ENCODE measurements around the gene DNAJB13. TPM values are rescaled to one million over a fixed set of nuclear protein-coding genes. Genes with fewer than 3 reads are reported as not detected.

Gene DNAJB13
- total and polyA plus RNA-seq, 2 of the 4 experiments (the other 2 are of a cell fraction), result 0.18 to 0.48 TPM

GRCh38 chr11:73944085-73944484 lies 6.7 kb upstream of the DNAJB13 start:
- no peaks in the 10 kb centered on the region; the same call in none of the 2 replicates for H3K27me3 ChIP-seq (ENCODE audit: control insufficient read depth, insufficient read depth, low read length)
- POLR2A ChIA-PET (ENCODE audit: unreplicated experiment), result no interaction called here
- in situ Hi-C loops (cut with MboI; ENCODE audit: low sequenced_read_pairs), result no loop called here

More at GRCh38 chr11:73944085-73944484, 6.7 kb upstream of the DNAJB13 start:
- Histone ChIP-seq H3K4me1 (ENCODE audit: control insufficient read depth, insufficient read depth, low read length) (no peaks in the 10 kb centered on the region), H4K20me1 (ENCODE audit: insufficient read depth, low read length) (no peaks in the 10 kb centered on the region), H3K56ac (ENCODE audit: extremely low read depth, insufficient read depth, low read length) (no peak overlapping the region), H3K4ac (ENCODE audit: low read depth, low read length) (no peak overlapping the region), H3K4me2 (ENCODE audit: low read depth, low read length) (no peak overlapping the region), H2BK20ac (ENCODE audit: low read depth, low read length) (no peak overlapping the region), H3K27ac (ENCODE audit: insufficient read depth, low read length) (no peak overlapping the region), H2AFZ (replicated peaks; ENCODE audit: low read length, poor library complexity) (no peak overlapping the region), H3K18ac (ENCODE audit: low read depth, low read length) (no peak overlapping the region), H3K36me3 (ENCODE audit: control insufficient read depth, insufficient read depth, low read length) (no peaks in the 10 kb centered on the region), H3K9ac (ENCODE audit: low read depth, low read length) (no peak overlapping the region), H4K5ac (ENCODE audit: low read depth, low read length) (no peak overlapping the region), H2AK9ac (replicated peaks; ENCODE audit: low read depth, low read length, poor library complexity) (no peak overlapping the region), H2AK5ac (ENCODE audit: low read depth, low read length) (no peak overlapping the region), H3K23ac (ENCODE audit: low read depth, low read length) (no peak overlapping the region), H2BK5ac (ENCODE audit: low read depth, low read length, poor library complexity, severe bottlenecking) (no peak overlapping the region), H4K91ac (ENCODE audit: insufficient read depth, low read depth, low read length) (no peak overlapping the region), H3K14ac (replicated peaks; ENCODE audit: low read depth, low read length) (no peak overlapping the region), H2BK15ac (ENCODE audit: low read depth, low read length) (no peak overlapping the region), H2BK120ac (ENCODE audit: low read depth, low read length) (no peak overlapping the region), H3K4me3 (ENCODE audit: insufficient read depth, low read depth, low read length) (no peak overlapping the region), H3K9me3 (ENCODE audit: control insufficient read depth, insufficient read depth, low read length) (peaks cover 9% of the 10 kb centered on the region), H4K8ac (ENCODE audit: low read depth in 2 of 2, low read length in 2 of 2) (no peak overlapping the region), H3K79me1 (ENCODE audit: low read depth in 1 of 2, low read length in 2 of 2) (no peaks in the 10 kb centered on the region), H3K9me1 (ENCODE audit: insufficient read depth, low read length) (0 out of 2 replicates have a peak, but pooled peaks cover under 1% of the 10 kb centered on the region)
- intact Hi-C loops (cut with micrococcal nuclease) (no loop called here), dilution Hi-C loops (cut with HindIII; ENCODE audit: low sequenced_read_pairs, unreplicated experiment) (no loop called here)
- 14% methylated on average over 1 of the region's 6 CpGs; no CpG with 5 or more reads in 1 of the 2 experiments for WGBS, 2 experiments (ENCODE audit: extremely low coverage in 2 of 2, insufficient read length in 1 of 2)
- no TSS peak for BruUV-seq (replicated peaks)
- TF ChIP-seq MXI1 (IDR thresholded peaks at IDR 0.05; ENCODE audit: borderline replicate concordance, low read depth, low read length), result no peak
- TF ChIP-seq BHLHE40 (IDR thresholded peaks at IDR 0.05; ENCODE audit: low read depth, low read length), result no peak
- TF ChIP-seq RAD21 (IDR thresholded peaks at IDR 0.05; ENCODE audit: low read length), result no peak
- TF ChIP-seq MAFK (IDR thresholded peaks at IDR 0.05; ENCODE audit: low read depth, low read length), result no peak
- no peak for TF ChIP-seq USF2 (IDR thresholded peaks at IDR 0.05; ENCODE audit: low read depth, low read length)
- TF ChIP-seq FOS (IDR thresholded peaks at IDR 0.05; ENCODE audit: low read depth, low read length), result no peak
- TF ChIP-seq POLR2A (IDR thresholded peaks at IDR 0.05; ENCODE audit: low read depth, low read length), result no peak
- TF ChIP-seq CTCF (conservative IDR thresholded peaks at IDR 0.05; ENCODE audit: low read depth, low read length), result no peak
- TF ChIP-seq MAZ (IDR thresholded peaks at IDR 0.05; ENCODE audit: borderline replicate concordance, low read depth, low read length), result no peak
- TF ChIP-seq RFX5 (IDR thresholded peaks at IDR 0.05; ENCODE audit: low read depth, low read length), result no peak
- no peak for TF ChIP-seq NFE2L2 (IDR thresholded peaks at IDR 0.05; ENCODE audit: low read depth, low read length)
- CTCF ChIA-PET, result no interaction called here
- ATAC-seq (ENCODE audit: low read depth) (no peak), DNase-seq (no peak)

Measured in IMR-90 (cell line).